Fibroblast of gingiva (primary cell): Measurements from ENCODE around the gene G6PC1.
"Not testable (repeated sequence)": the region's sequence is repeated elsewhere in the genome, so short reads cannot be mapped to it uniquely, and the experiment has no call there.

Experiments used
- DNase-seq: peaks from one replicate; pipeline ENCODE4 v3.0.0-alpha.2; 2011; ENCODE audit warnings: low read depth

The G6PC1 gene

GRCh38 chr17:42900460-42901331, at the start of gene G6PC1:
TSS of gene G6PC1 (plus strand) at chr17:42900799. CDS start at chr17:42900877, 78 bp downstream.
- DNase-seq = no peak

GRCh38 chr17:42850954-42851353, 49.6 kb upstream of the G6PC1 start, which contains the start of gene AOC3:
TSS of gene AOC3 (plus strand) at chr17:42851199. CDS start at chr17:42851344, 145 bp downstream.
- DNase-seq = no peak

- DNase-seq = not testable (repeated sequence)
Observed at GRCh38 chr17:42851371-42852240, 49.0 kb upstream of the G6PC1 start.

- DNase-seq = no peak
Observed at GRCh38 chr17:42852351-42852750, 48.2 kb upstream of the G6PC1 start.

- no peak for DNase-seq
Observed at GRCh38 chr17:42853004-42853403, 47.6 kb upstream of the G6PC1 start.

- DNase-seq = no peak
Observed at GRCh38 chr17:42853597-42853967, 47.0 kb upstream of the G6PC1 start.

- DNase-seq = no peak
Observed at GRCh38 chr17:42853968-42854790, 46.4 kb upstream of the G6PC1 start.

GRCh38 chr17:42855048-42855596, 45.5 kb upstream of the G6PC1 start:
- DNase-seq = no peak

GRCh38 chr17:42856093-42856492, 44.5 kb upstream of the G6PC1 start:
- DNase-seq = not testable (repeated sequence)

GRCh38 chr17:42856516-42856915, 44.1 kb upstream of the G6PC1 start:
- not testable (repeated sequence) for DNase-seq

GRCh38 chr17:42857389-42857788, 43.2 kb upstream of the G6PC1 start:
- no peak for DNase-seq

- DNase-seq = no peak
Observed at GRCh38 chr17:42865638-42866094, 34.9 kb upstream of the G6PC1 start.

GRCh38 chr17:42866216-42866615, 34.4 kb upstream of the G6PC1 start:
- no peak for DNase-seq

- DNase-seq = no peak
Observed at GRCh38 chr17:42866631-42867575, 33.7 kb upstream of the G6PC1 start.

- DNase-seq = not testable (repeated sequence)
Observed at GRCh38 chr17:42867694-42868261, 32.8 kb upstream of the G6PC1 start.

GRCh38 chr17:42868338-42868737, 32.3 kb upstream of the G6PC1 start:
- DNase-seq = no peak

GRCh38 chr17:42871647-42872046, 29.0 kb upstream of the G6PC1 start:
- no peak for DNase-seq

- no peak for DNase-seq
Observed at GRCh38 chr17:42872251-42872965, 28.2 kb upstream of the G6PC1 start.

GRCh38 chr17:42873315-42873714, 27.3 kb upstream of the G6PC1 start:
- no peak for DNase-seq
